RWPE1 (cell line): ENCODE results near the gene TRAM1L1.

Experiments used
- CTCF ChIA-PET: fragments of 350-600 bp; sonication (Branson Sonifier 250); formaldehyde crosslinking; extraction: SDS; loops from one replicate; lab custom pipeline; 2021; lab: Yijun Ruan, JAX
- POLR2A ChIA-PET: fragments of 400-600 bp; formaldehyde crosslinking; extraction: SDS; loops from one replicate; lab custom pipeline; 2020; ENCODE audit warnings: antibody characterized with exemption; ENCODE audit not compliant: low non-redundant PET; lab: Yijun Ruan, JAX
- DNase-seq: peaks from one replicate; pipeline ENCODE4 v3.0.0; 2012; ENCODE audit warnings: low spot score
- H3K27ac ChIP-seq: fragments of 450-650 bp; 2 replicates; pipeline ENCODE4 v1.5.1; 2017
- CTCF ChIP-seq: fragments of 450-650 bp; conservative IDR thresholded peaks from 2 replicates; pipeline ENCODE4 v1.5.1; 2017; ENCODE audit warnings: low read depth, mild to moderate bottlenecking

Gene TRAM1L1

GRCh38 chr4:117068120-117068519, 17.3 kb downstream of the TRAM1L1 start:
- POLR2A ChIA-PET: no interaction called here
- no peak overlapping the region for H3K27ac ChIP-seq
- no peak for TF ChIP-seq CTCF
- CTCF ChIA-PET: interaction anchor here (0.7 kb wide), 1 partner anchor 1916 kb away, joined by 4 read pairs; no protein-coding TSS in a partner anchor
- DNase-seq: no peak

- CTCF ChIA-PET: no interaction called here
- POLR2A ChIA-PET: no interaction called here
- no peak overlapping the region for H3K27ac ChIP-seq
- no peak for DNase-seq
- TF ChIP-seq CTCF: no peak
Measured at GRCh38 chr4:117063961-117064696, 21.2 kb downstream of the TRAM1L1 start.

GRCh38 chr4:117042962-117043361, 42.4 kb downstream of the TRAM1L1 start:
- no peak overlapping the region for H3K27ac ChIP-seq
- POLR2A ChIA-PET: no interaction called here
- no peak for TF ChIP-seq CTCF
- CTCF ChIA-PET: interaction anchor here (0.7 kb wide), 1 partner anchor 12 kb away, joined by 4 read pairs; no protein-coding TSS in a partner anchor
- no peak for DNase-seq
